Ovary (tissue), 3 donors: Measurements from ENCODE around the gene FAM229A.

Experiments
- POLR2A ChIP-seq: fragments of 450-650 bp; IDR thresholded peaks from one replicate; pipeline ENCODE4 v1.6.1; 2017; ENCODE audit warnings: antibody characterized with exemption, mild to moderate bottlenecking, moderate library complexity
- TF ChIP-seq, protein P1 (sequence below), 3 donors: fragments of 450-650 bp in 2 of 3; fragments of 200-600 bp in 1 of 3; IDR thresholded peaks; one replicate each; pipeline versions ENCODE4 v1.5.1 to v1.8.0; 2016 to 2022; ENCODE audit warnings: antibody characterized with exemption in 3 of 3, mild to moderate bottlenecking in 1 of 3
- donor health status: DM: no; HTN: no; CAD: no.

DNA sequence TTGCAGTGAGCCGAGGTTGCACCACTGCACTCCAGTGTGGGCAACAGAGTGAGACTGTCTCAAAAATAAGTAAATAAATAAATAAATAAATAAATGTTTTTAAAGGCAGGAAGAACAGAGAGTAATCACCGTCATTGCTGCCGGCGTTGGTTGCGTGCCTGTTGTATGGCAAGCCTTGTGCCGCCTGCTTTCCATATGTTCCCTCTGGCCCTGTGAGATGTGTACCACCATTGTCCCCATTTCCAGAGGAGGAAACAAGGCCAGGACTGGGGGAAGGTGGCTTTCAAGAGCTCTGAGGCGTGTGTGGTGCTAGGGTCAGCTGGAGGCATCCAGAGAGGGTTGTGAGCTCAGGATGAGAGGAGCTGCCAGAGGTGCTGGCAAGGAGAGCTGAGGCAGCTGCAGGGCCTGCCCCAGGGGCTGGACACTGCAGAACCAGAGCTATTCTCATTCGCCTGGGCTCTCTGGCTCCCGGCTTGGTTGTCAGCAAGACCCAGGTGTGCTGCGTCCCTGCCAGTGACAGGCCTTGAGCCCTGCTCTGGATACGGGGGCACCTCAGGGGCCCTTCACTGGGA, 21.0 kb downstream of the FAM229A start:
- TF ChIP-seq, protein P1, sequence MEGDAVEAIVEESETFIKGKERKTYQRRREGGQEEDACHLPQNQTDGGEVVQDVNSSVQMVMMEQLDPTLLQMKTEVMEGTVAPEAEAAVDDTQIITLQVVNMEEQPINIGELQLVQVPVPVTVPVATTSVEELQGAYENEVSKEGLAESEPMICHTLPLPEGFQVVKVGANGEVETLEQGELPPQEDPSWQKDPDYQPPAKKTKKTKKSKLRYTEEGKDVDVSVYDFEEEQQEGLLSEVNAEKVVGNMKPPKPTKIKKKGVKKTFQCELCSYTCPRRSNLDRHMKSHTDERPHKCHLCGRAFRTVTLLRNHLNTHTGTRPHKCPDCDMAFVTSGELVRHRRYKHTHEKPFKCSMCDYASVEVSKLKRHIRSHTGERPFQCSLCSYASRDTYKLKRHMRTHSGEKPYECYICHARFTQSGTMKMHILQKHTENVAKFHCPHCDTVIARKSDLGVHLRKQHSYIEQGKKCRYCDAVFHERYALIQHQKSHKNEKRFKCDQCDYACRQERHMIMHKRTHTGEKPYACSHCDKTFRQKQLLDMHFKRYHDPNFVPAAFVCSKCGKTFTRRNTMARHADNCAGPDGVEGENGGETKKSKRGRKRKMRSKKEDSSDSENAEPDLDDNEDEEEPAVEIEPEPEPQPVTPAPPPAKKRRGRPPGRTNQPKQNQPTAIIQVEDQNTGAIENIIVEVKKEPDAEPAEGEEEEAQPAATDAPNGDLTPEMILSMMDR (IDR thresholded peaks at IDR 0.05): no peak
- no peak for TF ChIP-seq POLR2A
